ENCODE results near the gene LRP1B. TPM values are rescaled to one million over a fixed set of nuclear protein-coding genes. Genes with fewer than 3 reads are reported as not detected.
"Not testable (repeated sequence)": the region's sequence is repeated elsewhere in the genome, so short reads cannot be mapped to it uniquely, and the experiment has no call there.

LRP1B gene
- total RNA-seq, 1 experiment from 2014 or later, result 0.11 TPM

DNA sequence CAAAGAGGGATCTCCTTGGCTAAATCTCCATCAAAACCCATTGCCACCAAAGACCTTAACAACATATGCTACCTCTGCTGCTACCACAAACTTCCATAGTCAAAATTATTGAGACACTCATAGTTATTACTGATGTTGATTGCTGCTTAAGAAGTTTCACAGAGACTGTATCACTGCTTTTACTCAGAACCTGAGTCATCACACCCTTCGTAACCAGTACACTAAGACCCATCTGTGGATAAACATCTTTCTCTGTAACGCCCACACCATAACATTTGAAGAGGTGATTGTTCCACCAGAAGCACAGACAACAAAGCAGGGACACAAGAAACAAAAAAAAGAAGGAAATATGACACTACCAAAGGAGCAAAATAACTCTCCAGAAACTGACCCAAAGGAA is 1563.1 kb downstream of the LRP1B start:
- peak; percentile 71 for DNase-seq (ENCODE audit: low read depth)

DNA sequence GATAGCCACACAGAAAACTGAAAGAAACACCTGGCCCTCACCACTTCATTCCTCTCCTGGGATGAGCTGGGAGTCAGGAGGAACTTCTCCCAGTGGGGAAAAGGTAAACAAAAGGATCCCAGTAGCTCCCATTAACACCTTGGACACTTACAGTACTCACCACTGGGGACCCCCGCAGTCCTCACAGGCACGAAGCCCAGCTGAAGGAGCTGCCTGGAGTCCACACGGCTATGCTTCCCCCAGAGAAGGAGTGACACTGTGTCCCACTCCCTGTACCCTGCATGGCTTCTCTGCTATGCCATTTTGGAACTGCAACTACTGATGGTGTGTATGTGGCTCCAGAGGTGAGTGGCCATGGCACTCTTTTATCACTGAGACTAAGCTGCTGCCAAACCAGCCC is 1565.1 kb downstream of the LRP1B start:
- DNase-seq (ENCODE audit: low read depth), result no peak

DNA sequence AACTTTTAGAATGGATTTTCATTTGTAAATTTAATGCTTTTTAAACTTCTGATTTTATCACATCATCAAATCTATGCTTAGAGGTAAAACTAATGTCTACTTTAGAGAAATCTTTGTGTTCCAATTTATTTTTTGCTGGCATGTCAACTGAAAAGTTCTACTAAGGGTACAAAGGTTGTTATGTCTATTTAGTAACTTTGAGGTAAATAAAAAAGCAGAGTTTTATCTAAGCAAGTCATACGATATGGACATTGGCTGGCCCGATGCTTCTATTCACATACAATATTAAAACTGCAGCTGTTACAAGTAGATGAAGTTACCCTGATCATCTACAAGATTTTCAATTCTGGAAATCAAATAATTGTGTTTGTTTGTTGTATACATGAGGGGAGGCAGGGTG is 1575.1 kb downstream of the LRP1B start:
- DNase-seq (ENCODE audit: low read depth), result no peak

DNA sequence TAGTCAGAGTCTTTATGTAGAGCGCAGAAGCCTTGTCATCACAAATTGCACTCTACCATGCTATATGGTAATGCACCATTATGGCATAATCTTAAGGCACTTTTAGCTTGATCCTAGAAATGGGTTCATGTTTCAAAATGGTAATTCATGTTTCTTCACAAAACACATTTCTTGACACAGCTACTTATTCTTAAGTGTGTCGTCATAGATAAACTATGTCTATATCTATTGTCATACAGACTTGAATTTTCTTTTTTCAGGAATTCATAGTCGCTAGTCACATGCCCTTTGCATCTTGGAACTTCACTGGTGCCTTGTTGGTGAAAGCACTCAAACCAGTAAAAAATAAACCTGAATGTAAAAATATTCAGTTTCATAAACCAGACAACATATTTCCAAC is 1578.2 kb downstream of the LRP1B start:
- DNase-seq (ENCODE audit: low read depth), result no peak

DNA sequence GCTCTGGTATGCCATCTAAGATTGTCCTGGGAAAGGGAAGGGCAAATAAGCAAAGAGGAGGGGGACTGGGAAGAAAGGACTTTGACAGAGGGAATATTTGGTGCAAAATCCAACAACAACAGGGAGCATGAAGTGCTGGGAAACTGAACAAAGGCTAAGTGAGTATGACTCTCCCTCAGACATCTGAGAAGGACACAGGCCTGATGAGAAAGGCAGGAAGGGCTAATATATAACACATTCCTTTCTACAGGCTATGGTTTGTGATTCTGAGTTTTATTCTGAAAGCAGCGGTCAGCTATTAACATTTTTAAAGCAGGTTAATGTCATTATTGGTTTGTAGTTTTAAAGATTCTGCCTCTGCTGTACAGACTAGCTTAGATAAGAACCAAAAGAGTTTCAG is 1579.5 kb downstream of the LRP1B start:
- DNase-seq (ENCODE audit: low read depth), result no peak

DNA sequence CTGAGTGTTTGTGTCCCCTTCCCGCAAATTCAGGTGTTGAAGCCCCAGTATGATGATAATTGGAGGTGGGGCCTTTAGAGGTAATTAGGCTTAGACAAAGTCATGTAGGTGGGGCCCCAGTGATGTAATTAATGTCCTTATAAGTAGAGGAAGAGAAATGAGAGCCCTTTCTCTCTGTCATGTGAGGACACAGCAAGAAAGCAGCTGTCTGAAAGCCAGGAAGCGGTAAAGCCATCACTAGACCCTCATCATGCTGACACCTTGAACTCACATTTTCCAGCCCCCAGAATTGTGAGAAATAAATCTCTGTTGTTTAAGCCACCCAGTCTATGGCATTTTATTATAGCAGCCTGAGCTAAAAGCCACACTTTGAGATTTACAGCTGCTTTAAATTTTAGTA is 1580.0 kb downstream of the LRP1B start:
- DNase-seq (ENCODE audit: low read depth), result no peak

DNA sequence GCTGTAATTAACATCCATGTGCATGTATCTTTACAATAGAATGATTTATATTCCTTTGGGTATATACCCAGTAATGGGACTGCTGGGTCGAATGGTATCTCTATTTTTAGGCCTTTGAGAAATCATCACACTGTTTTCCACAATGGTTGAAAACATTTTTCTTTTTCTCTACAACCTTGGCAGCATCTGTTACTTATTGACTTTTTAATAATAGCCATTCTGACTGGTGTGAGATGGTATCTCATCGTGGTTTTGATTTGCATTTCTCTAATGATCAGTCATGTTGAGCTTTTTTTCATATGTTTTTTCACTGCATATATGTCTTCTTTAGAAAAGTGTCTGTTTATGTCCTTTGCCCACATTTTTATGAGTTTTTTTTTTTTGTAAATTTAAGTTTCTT is 1586.0 kb downstream of the LRP1B start:
- DNase-seq (ENCODE audit: low read depth), result not testable (repeated sequence)

DNA sequence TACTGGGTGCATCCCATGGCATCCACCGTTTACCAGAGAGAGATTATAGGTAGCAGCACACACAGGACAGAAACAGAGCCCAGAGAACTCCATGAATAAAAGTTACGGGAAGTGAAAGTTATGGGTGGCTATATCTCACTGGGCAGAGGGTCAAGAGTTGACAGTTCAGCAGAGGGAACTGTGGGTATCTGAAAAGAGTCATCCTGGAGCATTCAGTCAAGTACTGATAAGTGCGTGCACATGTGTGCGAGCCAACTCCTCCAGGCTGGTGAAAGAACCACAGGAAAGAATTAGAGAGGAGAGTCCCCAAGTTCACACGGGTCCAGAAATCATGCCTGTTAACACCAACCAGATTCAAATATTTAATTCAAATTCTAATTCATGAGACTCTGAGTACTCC is 1588.2 kb downstream of the LRP1B start:
- DNase-seq (ENCODE audit: low read depth), result no peak

DNA sequence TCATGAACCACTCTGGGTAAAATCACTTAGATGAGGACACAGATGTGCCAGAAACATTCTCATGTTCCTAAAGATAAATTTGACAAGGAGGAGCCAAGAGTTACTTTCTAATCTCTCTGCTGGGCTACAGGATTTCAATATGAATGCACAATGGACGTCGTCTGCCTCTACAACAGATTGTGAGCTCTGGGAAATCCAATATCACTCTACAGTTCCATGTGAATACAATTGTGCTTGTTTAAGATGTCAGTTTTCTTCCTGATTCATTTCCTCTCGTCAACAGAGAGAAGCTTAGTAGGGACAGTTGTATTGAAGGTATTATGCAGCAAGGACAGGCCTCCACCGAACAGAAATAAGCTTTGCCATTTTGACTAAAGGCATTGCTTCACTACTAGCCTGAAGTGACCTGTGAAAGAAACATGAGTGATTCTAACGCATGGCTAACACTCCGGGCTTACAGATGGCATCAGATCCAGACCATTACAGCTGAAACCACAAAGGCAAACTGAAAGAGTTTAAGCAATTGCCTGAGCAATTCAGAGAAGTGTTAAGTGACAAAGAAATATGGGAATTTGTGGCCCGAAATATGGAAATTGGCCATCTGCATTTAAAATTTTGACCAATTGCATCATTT is 1591.5 kb downstream of the LRP1B start:
- peak; percentile 19 for DNase-seq (ENCODE audit: low read depth)

DNA sequence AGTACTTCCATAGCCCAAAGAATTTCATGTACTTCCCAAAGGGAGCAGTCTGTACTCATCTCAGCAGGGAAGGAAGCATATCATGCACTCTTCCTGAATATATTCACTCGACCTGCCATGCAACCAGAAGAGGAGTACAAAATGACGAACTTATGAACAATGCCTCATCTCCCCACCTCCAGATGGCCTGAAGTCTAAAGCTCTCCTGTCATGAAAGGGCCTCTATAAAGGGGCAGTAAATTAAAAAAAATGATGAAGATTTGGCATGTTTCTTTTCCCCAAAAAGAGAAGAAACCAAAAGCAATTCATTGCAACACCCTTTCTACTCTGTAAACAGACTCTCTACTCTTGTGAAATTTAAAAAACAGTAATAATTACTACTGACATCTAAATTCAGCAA is 1601.1 kb downstream of the LRP1B start:
- DNase-seq (ENCODE audit: low read depth), result no peak

DNA sequence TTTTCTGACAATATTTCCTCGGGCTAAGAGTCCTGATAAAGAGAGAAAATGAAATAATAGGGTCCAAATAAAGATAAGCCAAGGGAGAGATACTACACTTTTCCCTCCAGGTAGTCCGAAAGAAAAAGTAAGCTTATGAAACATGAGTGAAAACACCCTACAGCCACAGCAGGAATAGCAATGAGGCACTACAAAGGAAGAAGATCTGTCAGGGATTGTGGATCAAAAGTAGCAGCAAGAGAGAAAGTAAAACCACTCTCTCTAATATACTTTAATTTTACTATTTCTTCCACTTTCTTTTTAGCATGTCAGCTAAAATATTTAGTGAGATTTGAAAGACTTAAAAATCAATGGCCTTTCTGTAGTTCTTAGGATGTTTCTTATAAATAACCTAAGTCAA is 1601.8 kb downstream of the LRP1B start:
- DNase-seq (ENCODE audit: low read depth), result no peak

DNA sequence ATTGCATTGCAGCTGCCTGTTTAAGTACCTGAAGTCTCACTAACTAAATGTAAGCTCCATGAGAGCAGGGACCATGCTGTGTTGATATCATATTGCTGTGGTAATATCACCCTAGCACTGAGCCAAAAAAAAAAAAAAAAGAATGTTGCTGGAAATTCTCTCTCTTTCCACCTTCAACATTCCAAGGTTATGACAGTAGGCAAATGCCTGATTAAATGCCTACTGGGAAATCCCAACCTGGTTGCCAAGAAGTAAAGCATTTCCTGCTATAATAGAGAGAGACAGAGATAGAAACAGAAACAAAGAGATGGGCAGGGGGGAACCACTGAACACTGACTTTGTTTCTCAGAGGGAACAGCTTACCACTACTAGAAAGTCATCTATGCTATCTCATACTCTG is 1604.2 kb downstream of the LRP1B start:
- peak; percentile 5 for DNase-seq (ENCODE audit: low read depth)

DNA sequence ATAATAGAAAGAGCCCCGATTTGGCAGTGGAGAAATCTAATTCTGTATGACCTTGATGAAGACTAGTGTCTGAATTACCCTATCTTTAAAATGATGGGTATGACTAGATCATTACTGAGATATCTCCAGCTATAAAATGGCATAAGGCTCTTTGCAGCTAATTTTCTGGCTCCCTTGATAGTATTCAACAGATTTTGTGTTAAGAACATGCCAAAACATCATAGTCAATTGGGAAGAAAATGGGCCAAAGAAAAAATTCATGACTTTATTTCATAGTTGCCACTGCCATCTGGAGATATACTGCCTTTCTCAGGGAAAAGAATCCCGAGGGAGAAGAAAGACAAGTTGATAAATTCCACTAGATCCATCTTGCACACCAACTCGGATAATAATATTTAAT is 1618.7 kb downstream of the LRP1B start:
- no peak for DNase-seq (ENCODE audit: low read depth)

DNA sequence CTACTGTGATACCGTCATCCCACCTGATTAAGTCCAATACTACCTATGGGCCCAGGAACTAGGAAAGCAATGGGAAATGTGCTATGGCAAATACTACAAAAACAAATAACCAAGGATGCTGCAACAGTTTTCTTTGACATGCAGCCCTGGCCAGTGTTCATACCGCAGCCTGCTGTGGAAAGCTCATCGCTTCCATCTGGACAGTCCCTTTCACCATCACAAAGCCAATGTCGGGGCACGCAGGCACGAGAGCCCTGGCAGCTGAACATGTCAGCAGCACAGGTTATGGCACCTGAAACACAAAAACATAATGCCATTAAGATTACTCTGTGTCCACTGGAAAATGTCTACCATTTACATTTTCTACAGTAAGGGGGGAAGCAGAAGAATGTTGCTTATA is 1621.1 kb downstream of the LRP1B start:
- DNase-seq (ENCODE audit: low read depth), result no peak

DNA sequence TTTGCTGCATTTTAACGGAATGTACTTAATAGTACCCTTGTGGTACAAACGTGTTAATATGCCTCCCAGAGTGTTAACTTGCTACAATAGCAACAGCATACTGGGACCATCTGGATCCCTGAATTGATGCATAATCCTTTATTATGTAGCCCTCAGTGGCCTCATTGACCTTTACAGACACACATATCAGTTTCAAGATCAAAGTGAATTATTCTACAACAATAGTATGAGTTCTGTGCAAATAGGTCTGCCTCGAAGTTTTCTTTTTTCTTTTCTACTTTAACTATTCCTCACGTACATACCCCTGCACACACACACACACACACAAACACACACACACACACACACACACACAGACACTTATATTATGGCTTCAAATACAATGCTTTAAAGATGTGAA is 1622.1 kb downstream of the LRP1B start:
- no peak for DNase-seq (ENCODE audit: low read depth)

DNA sequence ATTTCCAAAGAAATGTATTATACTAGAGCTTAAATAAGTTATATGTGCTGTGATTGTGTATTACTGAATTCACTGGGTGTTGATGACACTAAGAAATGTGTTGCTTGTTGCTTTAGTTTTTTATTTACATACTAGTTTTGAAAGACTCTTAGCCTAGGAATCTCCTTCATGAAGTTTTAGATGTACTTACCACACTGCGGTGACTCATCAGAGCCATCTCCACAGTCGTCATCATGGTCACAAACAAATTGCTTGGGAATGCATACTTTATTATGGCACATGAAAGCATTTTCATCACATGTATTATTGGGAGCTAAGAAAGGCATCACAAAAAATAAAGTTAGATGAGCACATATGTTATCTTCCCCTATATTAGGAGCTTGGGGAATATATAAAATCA is 1624.2 kb downstream of the LRP1B start:
- peak; percentile 82 for DNase-seq (ENCODE audit: low read depth)

DNA sequence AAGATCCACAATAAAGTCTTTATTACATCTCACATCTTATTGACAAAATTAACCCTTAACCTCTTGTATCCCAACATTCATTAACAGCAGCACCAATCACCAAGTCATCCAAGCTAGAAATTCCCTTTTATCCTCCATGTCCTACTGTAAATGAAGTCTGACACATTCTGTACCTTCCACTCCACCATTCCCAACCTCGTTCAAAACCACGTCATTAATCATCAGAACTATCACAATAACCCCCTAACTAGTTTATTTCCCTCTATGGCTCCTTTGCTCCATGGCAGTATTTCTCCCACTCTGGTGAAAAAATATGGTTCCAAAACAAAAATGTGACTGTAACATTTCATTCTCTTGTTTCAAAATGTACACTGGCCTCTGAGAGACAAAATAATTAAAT is 1626.2 kb downstream of the LRP1B start:
- peak; percentile 30 for DNase-seq (ENCODE audit: low read depth)

DNA sequence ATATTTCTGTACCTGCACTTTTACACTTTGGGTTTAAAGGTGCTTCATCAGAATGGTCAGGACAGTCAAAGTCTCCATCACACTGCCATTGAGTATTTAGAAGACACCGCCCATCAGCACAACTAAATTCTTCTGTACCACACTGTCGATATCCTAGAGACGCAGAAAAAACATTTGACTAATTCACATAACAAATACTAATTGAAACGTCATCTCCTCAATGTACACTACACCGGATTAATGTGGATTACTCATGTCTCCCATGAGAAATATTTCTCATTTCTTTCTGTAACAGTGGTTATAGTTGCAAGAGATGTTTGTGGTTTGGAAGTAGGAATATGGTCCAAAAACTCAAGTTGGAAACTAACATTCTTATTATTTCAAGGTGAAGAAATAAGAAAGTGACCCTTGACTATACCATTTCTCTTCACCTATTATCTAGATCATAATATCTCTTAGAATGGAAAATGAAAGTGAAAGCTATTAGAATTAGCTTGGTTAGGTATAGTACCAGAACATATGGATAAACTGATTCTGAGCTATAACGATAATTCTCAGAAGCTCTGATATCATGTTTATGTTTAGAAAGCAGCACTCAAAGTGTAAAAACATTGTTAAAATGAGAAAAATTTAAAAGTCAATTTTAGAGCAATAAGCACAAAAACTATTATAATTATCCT is 1627.7 kb downstream of the LRP1B start:
- DNase-seq (ENCODE audit: low read depth), result peak; percentile 93

DNA sequence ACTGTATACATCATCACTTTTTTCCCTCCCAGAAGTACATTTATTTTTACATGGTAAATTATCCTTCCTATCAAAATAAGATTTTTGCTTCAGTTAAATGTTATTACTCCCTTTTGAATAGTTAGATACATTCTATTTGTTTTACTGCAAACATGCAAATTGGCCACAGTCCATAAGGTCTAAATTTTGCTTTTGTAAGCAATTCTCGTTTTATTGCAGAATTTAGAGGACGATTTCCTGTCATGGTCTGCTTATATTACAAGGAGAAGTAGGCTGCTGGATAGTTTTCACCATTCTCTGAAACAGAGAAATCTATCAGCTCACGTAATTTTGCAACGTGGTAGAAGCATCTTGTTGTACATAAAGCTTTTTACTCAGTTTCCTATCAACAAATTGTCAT is 1632.5 kb downstream of the LRP1B start:
- no peak for DNase-seq (ENCODE audit: low read depth)

DNA sequence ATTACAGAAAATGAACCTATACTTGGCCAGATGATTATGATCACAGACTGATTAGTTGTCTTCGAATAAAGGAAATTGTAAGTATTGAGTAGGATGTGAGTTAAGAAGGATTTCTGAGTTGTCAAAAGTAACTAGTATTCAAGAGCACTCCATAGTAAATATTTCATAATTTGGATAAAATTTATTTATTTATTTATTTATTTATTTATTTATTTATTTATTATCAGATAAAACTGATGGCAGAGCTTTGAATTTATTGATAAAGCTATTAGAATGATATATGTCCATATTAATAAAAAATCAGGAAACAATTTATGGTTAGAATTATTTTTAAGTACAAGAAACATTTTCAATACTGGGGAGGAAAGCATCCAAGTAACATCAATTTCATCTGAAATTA is 1634.1 kb downstream of the LRP1B start:
- DNase-seq (ENCODE audit: low read depth), result no peak

DNA sequence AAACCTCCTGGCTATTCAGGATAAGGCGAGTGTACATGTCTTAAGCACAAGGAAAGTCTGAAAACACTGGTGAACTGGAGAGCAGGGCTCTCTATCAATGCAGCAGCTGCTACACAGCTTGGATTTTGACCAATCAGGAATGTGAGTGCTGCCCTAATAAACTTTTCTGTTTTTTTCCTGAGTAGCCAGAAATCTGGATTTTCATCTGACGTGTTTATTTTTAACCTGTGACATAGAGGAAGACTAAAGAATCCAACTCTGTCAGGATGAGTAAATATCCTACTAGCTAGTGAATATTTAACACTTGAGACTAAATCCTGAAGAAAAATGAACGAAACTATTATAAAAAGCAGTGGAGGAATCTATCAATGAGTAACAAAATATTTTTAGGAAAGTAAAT is 1638.9 kb downstream of the LRP1B start:
- peak; percentile 31 for DNase-seq (ENCODE audit: low read depth)

DNA sequence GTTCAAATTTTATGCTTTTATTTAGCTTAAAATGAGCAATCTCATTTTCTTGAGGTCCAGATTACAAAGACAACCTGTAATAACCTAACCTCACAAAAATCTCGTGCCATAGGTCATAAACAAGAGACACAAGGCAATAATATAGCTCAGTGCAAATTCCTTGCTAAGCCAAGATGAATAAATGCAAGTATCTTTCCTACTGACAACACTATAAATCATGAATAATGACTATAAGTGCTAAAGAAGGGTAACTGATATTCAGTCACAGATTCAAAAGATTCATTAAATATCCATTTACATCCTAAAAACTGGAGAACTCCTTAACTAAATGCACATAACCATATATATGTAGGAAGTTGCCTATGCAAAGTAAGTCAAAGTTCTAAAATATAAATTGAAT is 1641.6 kb downstream of the LRP1B start:
- DNase-seq (ENCODE audit: low read depth), result no peak

DNA sequence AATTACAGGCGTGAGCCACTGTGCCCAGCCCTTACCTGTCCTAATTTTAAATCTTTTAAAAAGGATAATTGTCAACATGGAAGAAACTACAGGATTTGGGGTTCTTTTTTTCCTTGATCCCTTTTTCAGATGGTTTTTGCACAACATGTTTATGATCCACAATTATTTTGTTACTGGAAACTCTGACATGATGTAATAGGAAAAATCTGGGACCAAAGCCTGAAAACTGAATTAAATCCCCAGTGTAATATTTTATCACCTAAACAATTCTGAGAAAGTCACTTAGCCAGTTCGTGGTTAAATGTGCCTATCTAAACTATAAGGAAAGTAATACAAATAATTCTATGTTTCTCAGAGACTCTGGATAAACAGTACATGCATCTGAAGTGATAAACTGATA is 1649.7 kb downstream of the LRP1B start:
- DNase-seq (ENCODE audit: low read depth), result no peak

DNA sequence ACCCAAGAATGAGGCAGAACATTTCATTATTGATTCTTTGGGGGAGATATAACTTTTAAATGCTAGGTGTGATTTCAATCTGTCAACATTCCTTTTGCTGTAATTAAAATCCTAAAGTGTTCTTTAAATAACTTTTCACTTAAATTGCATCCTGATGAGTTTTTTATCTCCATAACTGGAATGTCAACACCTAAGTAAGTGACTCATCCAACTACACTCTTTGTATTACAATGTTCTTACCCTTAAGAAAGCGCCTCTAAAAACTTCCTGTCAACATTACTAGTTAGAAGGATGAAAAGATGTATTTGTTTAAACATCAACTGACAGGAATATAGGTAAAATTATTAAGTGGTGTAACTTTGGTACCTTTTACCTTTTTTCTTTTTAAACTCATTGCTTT is 1657.0 kb downstream of the LRP1B start:
- DNase-seq (ENCODE audit: low read depth), result no peak

Data from LHCN-M2 (cell line).